Stimulated activated CD4-positive, alpha-beta T cell treated with anti-CD3 and anti-CD28 coated beads, Interleukin-12 subunit alpha, Interleukin-12 subunit beta, amount 100 ng/mL, for 48 hours (primary cell): ENCODE measurements around the gene SHROOM3.

Experiments
- DNase-seq, 3 donors: peaks; one replicate each; pipeline ENCODE4 v3.0.0-alpha.2; 2020; ENCODE audit warnings: low read depth in 2 of 3, low spot score in 1 of 3

SHROOM3 gene

GRCh38 chr4:76535603-76536372 lies 100.8 kb downstream of the SHROOM3 start:
- DNase-seq: no peak

- no peak for DNase-seq
Observed at GRCh38 chr4:76536373-76536689, 101.3 kb downstream of the SHROOM3 start.

- DNase-seq: no peak
Observed at GRCh38 chr4:76538296-76538695, 103.3 kb downstream of the SHROOM3 start.

GRCh38 chr4:76539979-76540378 lies 105.0 kb downstream of the SHROOM3 start:
- no peak for DNase-seq

- DNase-seq: no peak
Observed at GRCh38 chr4:76540486-76540885, 105.5 kb downstream of the SHROOM3 start.

- no peak for DNase-seq
Observed at GRCh38 chr4:76543378-76543777, 108.3 kb downstream of the SHROOM3 start.

- no peak for DNase-seq
Observed at GRCh38 chr4:76544725-76545124, 109.7 kb downstream of the SHROOM3 start.

GRCh38 chr4:76545226-76545884 lies 110.3 kb downstream of the SHROOM3 start:
- no peak for DNase-seq

GRCh38 chr4:76546327-76546726 lies 111.3 kb downstream of the SHROOM3 start:
- DNase-seq: no peak

- DNase-seq: no peak
Observed at GRCh38 chr4:76546759-76547742, 112.0 kb downstream of the SHROOM3 start.

GRCh38 chr4:76548704-76549103 lies 113.7 kb downstream of the SHROOM3 start:
- no peak for DNase-seq

GRCh38 chr4:76549765-76550164 lies 114.7 kb downstream of the SHROOM3 start:
- DNase-seq: no peak

GRCh38 chr4:76550966-76551780 lies 116.1 kb downstream of the SHROOM3 start:
- DNase-seq: no peak

GRCh38 chr4:76554630-76555029 lies 119.6 kb downstream of the SHROOM3 start:
- DNase-seq: no peak

- DNase-seq: no peak
Observed at GRCh38 chr4:76556452-76556851, 121.4 kb downstream of the SHROOM3 start.

- no peak for DNase-seq
Observed at GRCh38 chr4:76558396-76559235, 123.6 kb downstream of the SHROOM3 start.

GRCh38 chr4:76559236-76560071 lies 124.4 kb downstream of the SHROOM3 start:
- DNase-seq: no peak

GRCh38 chr4:76562161-76562560 lies 127.1 kb downstream of the SHROOM3 start:
- DNase-seq: no peak

GRCh38 chr4:76562836-76563453 lies 127.9 kb downstream of the SHROOM3 start:
- no peak for DNase-seq
